OCI-LY3 (cell line): ENCODE results near the gene SRGAP2.
"Not testable (repeated sequence)": the region's sequence is repeated elsewhere in the genome, so short reads cannot be mapped to it uniquely, and the experiment has no call there.

Experiments
- EZH2phosphoT487 ChIP-seq: fragments of 200-600 bp; shearing (Covaris generic); IDR thresholded peaks from 2 replicates; pipeline ENCODE4 v1.6.1; 2018; ENCODE audit warnings: antibody characterized with exemption, mixed run types, low read depth
- TF ChIP-seq, protein P1 (sequence below): fragments of 200-600, 300-600 bp; sonication (generic); IDR thresholded peaks from 2 replicates; pipeline ENCODE4 v1.5.1; 2014; ENCODE audit warnings: antibody characterized with exemption, low read length, low read depth

DNA sequence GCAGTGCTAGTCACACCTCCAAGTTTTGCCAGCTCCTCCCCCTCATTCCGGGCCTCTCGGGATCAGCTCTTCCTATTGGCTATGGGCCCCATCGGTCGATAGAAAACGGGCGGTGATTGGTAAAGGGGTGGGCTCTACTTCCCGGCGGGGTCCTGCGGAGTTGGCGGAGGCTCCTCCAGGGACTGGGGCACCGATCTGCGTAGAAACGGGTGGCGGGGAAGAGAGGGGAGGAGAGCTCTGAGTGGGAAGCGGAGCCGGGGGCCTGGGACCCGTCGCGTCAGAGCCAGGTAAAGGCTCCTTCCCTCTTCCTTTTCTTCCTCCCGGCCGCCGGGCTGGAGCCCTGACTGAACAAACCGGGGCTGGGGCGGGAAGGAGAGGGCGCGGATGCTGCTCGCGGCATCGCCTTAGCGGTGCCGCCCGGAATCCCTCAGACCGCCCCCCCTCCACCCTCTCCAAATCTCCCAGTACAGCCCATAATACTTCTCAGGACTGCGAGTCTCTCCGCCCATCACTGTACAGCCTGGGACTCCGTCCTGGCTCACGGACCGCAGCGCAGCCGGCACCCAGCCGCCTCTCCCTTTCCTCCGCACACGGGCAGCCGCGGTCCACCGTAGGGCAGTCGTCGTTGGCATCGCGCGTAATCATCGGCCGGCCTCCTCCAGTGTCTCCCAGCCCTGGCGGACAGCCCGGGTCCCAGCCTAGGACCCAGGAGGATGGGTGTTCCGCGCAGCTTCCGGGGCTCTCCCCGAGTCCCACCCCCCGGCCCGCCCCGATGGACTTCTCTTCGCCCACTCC is at the start of gene SRGAP2:
- TF ChIP-seq, protein P1, sequence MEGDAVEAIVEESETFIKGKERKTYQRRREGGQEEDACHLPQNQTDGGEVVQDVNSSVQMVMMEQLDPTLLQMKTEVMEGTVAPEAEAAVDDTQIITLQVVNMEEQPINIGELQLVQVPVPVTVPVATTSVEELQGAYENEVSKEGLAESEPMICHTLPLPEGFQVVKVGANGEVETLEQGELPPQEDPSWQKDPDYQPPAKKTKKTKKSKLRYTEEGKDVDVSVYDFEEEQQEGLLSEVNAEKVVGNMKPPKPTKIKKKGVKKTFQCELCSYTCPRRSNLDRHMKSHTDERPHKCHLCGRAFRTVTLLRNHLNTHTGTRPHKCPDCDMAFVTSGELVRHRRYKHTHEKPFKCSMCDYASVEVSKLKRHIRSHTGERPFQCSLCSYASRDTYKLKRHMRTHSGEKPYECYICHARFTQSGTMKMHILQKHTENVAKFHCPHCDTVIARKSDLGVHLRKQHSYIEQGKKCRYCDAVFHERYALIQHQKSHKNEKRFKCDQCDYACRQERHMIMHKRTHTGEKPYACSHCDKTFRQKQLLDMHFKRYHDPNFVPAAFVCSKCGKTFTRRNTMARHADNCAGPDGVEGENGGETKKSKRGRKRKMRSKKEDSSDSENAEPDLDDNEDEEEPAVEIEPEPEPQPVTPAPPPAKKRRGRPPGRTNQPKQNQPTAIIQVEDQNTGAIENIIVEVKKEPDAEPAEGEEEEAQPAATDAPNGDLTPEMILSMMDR, result not testable (repeated sequence)
- not testable (repeated sequence) for TF ChIP-seq EZH2phosphoT487
